Testis (tissue), 3 donors: ENCODE results near the gene ROMO1. TPM values are rescaled to one million over a fixed set of nuclear protein-coding genes. Genes with fewer than 3 reads are reported as not detected.

Experiments
- DNase-seq: peaks from one replicate; pipeline ENCODE4 v3.0.0-alpha.2; 2019
- H3K27ac ChIP-seq, 2 donors: fragments of 200-600 bp; sonication (generic); one replicate each; pipeline ENCODE4 v1.5.1; 2019
- H3K27me3 ChIP-seq: fragments of 200-600 bp; sonication (generic); one replicate; pipeline ENCODE4 v1.5.1; 2019
- H3K36me3 ChIP-seq: fragments of 200-600 bp; sonication (generic); one replicate; pipeline ENCODE4 v1.5.1; 2017; ENCODE audit warnings: low read depth; ENCODE audit errors: missing control alignments
- H3K4me1 ChIP-seq: fragments of 200-600 bp; sonication (generic); one replicate; pipeline ENCODE4 v1.5.1; 2019
- H3K4me3 ChIP-seq, 2 donors: fragments of 200-600 bp; sonication (generic); one replicate each; pipeline ENCODE4 v1.5.1; 2017 to 2019
- H3K9me3 ChIP-seq: fragments of 200-600 bp; sonication (generic); one replicate; pipeline ENCODE4 v1.5.1; 2017
- POLR2A ChIP-seq: fragments of 450-650 bp; IDR thresholded peaks from one replicate; pipeline ENCODE4 v1.6.1; 2017; ENCODE audit warnings: antibody characterized with exemption, mild to moderate bottlenecking, moderate library complexity
- WGBS, 2 donors: methylation state at CpG; one replicate each; pipeline ENCODE4 v1.1.5; 2018; 5-methylcytosine and 5-hydroxymethylcytosine counted together
- intact Hi-C: fragments of 100-400 bp; cut with DNase I; formaldehyde crosslinking; loops from one replicate; pipeline ENCODE4 v1.15.1; 2023; ENCODE audit warnings: low total_unique reads
- polyA plus RNA-seq: library from polyadenylated mRNA; stranded (reverse); fragments of 350-450 nt; fragmentation: Illumina TruSeq; extraction: RNeasy Lipid Tissue Mini Kit (QIAGEN cat#74804); gene quantifications from one replicate; pipeline ENCODE4 v1.2.3, GENCODE V29; 2014; ENCODE audit warnings: low read depth, low replicate concordance; ENCODE audit not compliant: insufficient read depth
- total RNA-seq, 2 donors: library from RNA; depleted of rRNA; stranded (reverse); fragments of >200 nt; gene quantifications; one replicate each; pipeline ENCODE4 v1.2.3, GENCODE V29; 2016
- TF ChIP-seq, protein P1 (sequence below), 3 experiments: fragments of 450-650 bp in 2 of 3; fragments of 200-600 bp in 1 of 3; sonication (generic) in 1 of 3; IDR thresholded peaks; one replicate each; pipeline ENCODE4 v1.5.1; 2016 to 2019; ENCODE audit warnings: antibody characterized with exemption in 3 of 3, mild to moderate bottlenecking in 2 of 3, moderate library complexity in 1 of 3

Gene ROMO1
- total and polyA plus RNA-seq, 3 donors from 2014 or later = 160 to 276 (median 200) TPM

- intact Hi-C loops = no loop called here
- Histone ChIP-seq H3K36me3 (no peaks in the 10 kb centered on the region), H3K4me3 (no peak overlapping the region), H3K27ac (no peak overlapping the region), H3K9me3 (no peaks in the 10 kb centered on the region), H3K4me1 (peaks cover 24% of the 10 kb centered on the region), H3K27me3 (no peaks in the 10 kb centered on the region)
- no peak for TF ChIP-seq POLR2A
- TF ChIP-seq, protein P1, sequence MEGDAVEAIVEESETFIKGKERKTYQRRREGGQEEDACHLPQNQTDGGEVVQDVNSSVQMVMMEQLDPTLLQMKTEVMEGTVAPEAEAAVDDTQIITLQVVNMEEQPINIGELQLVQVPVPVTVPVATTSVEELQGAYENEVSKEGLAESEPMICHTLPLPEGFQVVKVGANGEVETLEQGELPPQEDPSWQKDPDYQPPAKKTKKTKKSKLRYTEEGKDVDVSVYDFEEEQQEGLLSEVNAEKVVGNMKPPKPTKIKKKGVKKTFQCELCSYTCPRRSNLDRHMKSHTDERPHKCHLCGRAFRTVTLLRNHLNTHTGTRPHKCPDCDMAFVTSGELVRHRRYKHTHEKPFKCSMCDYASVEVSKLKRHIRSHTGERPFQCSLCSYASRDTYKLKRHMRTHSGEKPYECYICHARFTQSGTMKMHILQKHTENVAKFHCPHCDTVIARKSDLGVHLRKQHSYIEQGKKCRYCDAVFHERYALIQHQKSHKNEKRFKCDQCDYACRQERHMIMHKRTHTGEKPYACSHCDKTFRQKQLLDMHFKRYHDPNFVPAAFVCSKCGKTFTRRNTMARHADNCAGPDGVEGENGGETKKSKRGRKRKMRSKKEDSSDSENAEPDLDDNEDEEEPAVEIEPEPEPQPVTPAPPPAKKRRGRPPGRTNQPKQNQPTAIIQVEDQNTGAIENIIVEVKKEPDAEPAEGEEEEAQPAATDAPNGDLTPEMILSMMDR (IDR thresholded peaks at IDR 0.05) = no peak
- DNase-seq = no peak
These were observed 35.2 kb downstream of the ROMO1 start for GRCh38 chr20:35734374-35734773.

GRCh38 chr20:35734777-35735649, 35.8 kb downstream of the ROMO1 start:
- no peaks in the 10 kb centered on the region for H3K36me3 ChIP-seq
- peaks cover 31% of the 10 kb centered on the region for H3K4me1 ChIP-seq
- H3K27ac ChIP-seq = no peak overlapping the region
- H3K27me3 ChIP-seq = no peaks in the 10 kb centered on the region
- intact Hi-C loops = no loop called here
- no peak overlapping the region for H3K4me3 ChIP-seq
- 57 to 62% methylated on average over 4 of the region's 4 CpGs for WGBS, 2 donors
- no peak for DNase-seq
- no peaks in the 10 kb centered on the region for H3K9me3 ChIP-seq
- no peak for TF ChIP-seq POLR2A
- TF ChIP-seq, protein P1 (IDR thresholded peaks at IDR 0.05) = no peak

GRCh38 chr20:35735826-35736470, 36.7 kb downstream of the ROMO1 start:
- Histone ChIP-seq H3K27ac (no peak overlapping the region), H3K36me3 (no peaks in the 10 kb centered on the region), H3K4me1 (peaks cover 29% of the 10 kb centered on the region), H3K27me3 (no peaks in the 10 kb centered on the region), H3K4me3 (no peak overlapping the region), H3K9me3 (no peaks in the 10 kb centered on the region)
- TF ChIP-seq, protein P1 (IDR thresholded peaks at IDR 0.05) = no peak
- no peak for DNase-seq
- intact Hi-C loops = no loop called here
- 34 to 55% methylated on average over 7 of the region's 7 CpGs for WGBS, 2 donors

- Histone ChIP-seq H3K27me3 (no peaks in the 10 kb centered on the region), H3K4me3 (no peak overlapping the region), H3K9me3 (no peaks in the 10 kb centered on the region), H3K27ac (no peak overlapping the region), H3K36me3 (no peaks in the 10 kb centered on the region), H3K4me1 (peaks cover 23% of the 10 kb centered on the region)
- DNase-seq = no peak
- TF ChIP-seq, protein P1 (IDR thresholded peaks at IDR 0.05) = no peak
- no peak for TF ChIP-seq POLR2A
- intact Hi-C loops = no loop called here
- 87 to 90% methylated on average over 15 of the region's 15 CpGs for WGBS, 2 donors
These were observed 38.7 kb downstream of the ROMO1 start for GRCh38 chr20:35737865-35738333.
